Bronchial epithelial cell (primary cell): ENCODE data around the gene MST1. TPM values are rescaled to one million over a fixed set of nuclear protein-coding genes. Genes with fewer than 3 reads are reported as not detected.
A peak's percentile ranks its signal among the peaks of the same experiment; 100 is the strongest.

ENCODE experiments used
- DNase-seq: peaks from one replicate; pipeline ENCODE4 v3.0.0-alpha.2; 2010; ENCODE audit warnings: low read depth
- FAIRE-seq: peaks from 2 replicates; lab custom pipeline; 2011; peaks lifted over from hg19 to GRCh38; lab: Jason Lieb, UNC
- H3K27me3 ChIP-seq: 2 replicates; pipeline ENCODE4 v1.5.1; 2011; ENCODE audit warnings: low read length; ENCODE audit not compliant: control insufficient read depth, insufficient read depth
- H3K36me3 ChIP-seq: 2 replicates; pipeline ENCODE4 v1.5.1; 2011; ENCODE audit warnings: low read length; ENCODE audit not compliant: control insufficient read depth, insufficient read depth
- H3K4me3 ChIP-seq: 2 replicates; pipeline ENCODE4 v1.5.1; 2011; ENCODE audit warnings: mild to moderate bottlenecking, low read depth, low read length, control low read depth
- CTCF ChIP-seq: IDR thresholded peaks from 2 replicates; pipeline ENCODE4 v1.5.1; 2011; ENCODE audit warnings: mild to moderate bottlenecking, moderate library complexity, low read length, control low read depth, inconsistent platforms; ENCODE audit not compliant: insufficient read depth, severe bottlenecking
- total RNA-seq: library from RNA; depleted of rRNA; stranded (reverse); fragments of >200 nt; gene quantifications from 2 replicates; pipeline ENCODE4 v1.2.1, GENCODE V29; 2014

Gene MST1
- total RNA-seq, 1 donor from 2014 or later = 4.7 TPM

GRCh38 chr3:49729966-49730609, 40.8 kb upstream of the MST1 start:
- no peak for TF ChIP-seq CTCF

GRCh38 chr3:49727924-49728361, 38.7 kb upstream of the MST1 start:
- Histone ChIP-seq H3K36me3 (peaks cover 10% of the 10 kb centered on the region), H3K27me3 (no peaks in the 10 kb centered on the region)

More at GRCh38 chr3:49729966-49730609, 40.8 kb upstream of the MST1 start:
- Histone ChIP-seq H3K36me3 (peaks cover 12% of the 10 kb centered on the region), H3K27me3 (no peaks in the 10 kb centered on the region), H3K4me3 (no peak overlapping the region)
- DNase-seq (no peak), FAIRE-seq (no peak)

GRCh38 chr3:49727154-49727923, 38.1 kb upstream of the MST1 start:
- no peak for TF ChIP-seq CTCF
- H3K4me3 ChIP-seq = no peak overlapping the region

More at GRCh38 chr3:49727924-49728361, 38.7 kb upstream of the MST1 start:
- H3K4me3 ChIP-seq = no peak overlapping the region
- no peak for FAIRE-seq
- no peak for DNase-seq
- no peak for TF ChIP-seq CTCF

GRCh38 chr3:49725906-49726681, 36.8 kb upstream of the MST1 start:
- no peak for FAIRE-seq
- Histone ChIP-seq H3K27me3 (no peaks in the 10 kb centered on the region), H3K36me3 (peaks cover 18% of the 10 kb centered on the region), H3K4me3 (no peak overlapping the region)
- no peak for TF ChIP-seq CTCF
- DNase-seq = no peak

More at GRCh38 chr3:49727154-49727923, 38.1 kb upstream of the MST1 start:
- Histone ChIP-seq H3K36me3 (peaks cover 8% of the 10 kb centered on the region), H3K27me3 (no peaks in the 10 kb centered on the region)
- no peak for DNase-seq
- FAIRE-seq = no peak

- DNase-seq = peak; percentile 18
- Histone ChIP-seq H3K36me3 (peaks cover 16% of the 10 kb centered on the region), H3K4me3 (peak overlapping the region; percentile 86), H3K27me3 (no peaks in the 10 kb centered on the region)
- FAIRE-seq = no peak
- TF ChIP-seq CTCF = no peak
Observed at GRCh38 chr3:49724586-49724985, 35.3 kb upstream of the MST1 start.
